GM19351 (cell line): ENCODE results near the gene DEPP1.

ENCODE experiments used
- ATAC-seq: cut with Tn5 transposase; IDR thresholded peaks from one replicate; pipeline ENCODE4 v1.9.1; 2021; ENCODE audit warnings: mild to moderate bottlenecking, moderate library complexity; ENCODE audit not compliant: unreplicated experiment

Gene DEPP1

GRCh38 chr10:44956226-44956625, 22.4 kb downstream of the DEPP1 start:
- no peak for ATAC-seq

GRCh38 chr10:44955413-44956070, 23.1 kb downstream of the DEPP1 start:
- ATAC-seq: no peak

GRCh38 chr10:44954962-44955361, 23.6 kb downstream of the DEPP1 start:
- no peak for ATAC-seq

- ATAC-seq: no peak
Observed at GRCh38 chr10:44954042-44954441, 24.6 kb downstream of the DEPP1 start.

GRCh38 chr10:44952779-44953231, 25.8 kb downstream of the DEPP1 start:
- ATAC-seq: no peak

- no peak for ATAC-seq
Observed at GRCh38 chr10:44951576-44952226, 26.9 kb downstream of the DEPP1 start.

GRCh38 chr10:44950326-44951225, 28.0 kb downstream of the DEPP1 start:
- ATAC-seq: no peak

- no peak for ATAC-seq
Observed at GRCh38 chr10:44949915-44950314, 28.7 kb downstream of the DEPP1 start.

- no peak for ATAC-seq
Observed at GRCh38 chr10:44949127-44949802, 29.3 kb downstream of the DEPP1 start.

GRCh38 chr10:44948642-44949041, 30.0 kb downstream of the DEPP1 start:
- ATAC-seq: no peak

GRCh38 chr10:44947371-44948152, 31.0 kb downstream of the DEPP1 start:
- ATAC-seq: peak; percentile 68

- ATAC-seq: peak; percentile 54
Observed at GRCh38 chr10:44946205-44946604, 32.4 kb downstream of the DEPP1 start.

- no peak for ATAC-seq
Observed at GRCh38 chr10:44944354-44944753, 34.3 kb downstream of the DEPP1 start.

GRCh38 chr10:44939691-44940401, 38.8 kb downstream of the DEPP1 start:
- ATAC-seq: no peak

- no peak for ATAC-seq
Observed at GRCh38 chr10:44938956-44939355, 39.7 kb downstream of the DEPP1 start.

- ATAC-seq: no peak
Observed at GRCh38 chr10:44937196-44938005, 41.2 kb downstream of the DEPP1 start.

GRCh38 chr10:44936314-44936975, 42.2 kb downstream of the DEPP1 start:
- no peak for ATAC-seq

- no peak for ATAC-seq
Observed at GRCh38 chr10:44935966-44936295, 42.7 kb downstream of the DEPP1 start.
